ENCODE data around the gene TBC1D25. TPM values are rescaled to one million over a fixed set of nuclear protein-coding genes. Genes with fewer than 3 reads are reported as not detected.
A peak's percentile ranks its signal among the peaks of the same experiment; 100 is the strongest.

Gene TBC1D25
- total and polyA plus RNA-seq, 2 experiments from 2014 or later, result 1.9 to 4.5 TPM

GRCh38 chrX:48493890-48494364 is 45.6 kb upstream of the TBC1D25 start:
- Mint-ChIP-seq H3K4me1 (no peaks in the 10 kb centered on the region), H3K36me3 (ENCODE audit: low read depth) (no peaks in the 10 kb centered on the region), H3K27me3 (ENCODE audit: insufficient read depth, low read depth, poor library complexity) (peaks cover 2% of the 10 kb centered on the region), H3K9me3 (no peaks in the 10 kb centered on the region), H3K27ac (no peak overlapping the region), H3K4me3 (no peak overlapping the region)
- Histone ChIP-seq H4K20me1 (replicated peaks; ENCODE audit: insufficient read depth) (no peaks in the 10 kb centered on the region), H3K27ac (ENCODE audit: low read depth) (no peak overlapping the region), H3K9me2 (ENCODE audit: insufficient read depth) (no peaks in the 10 kb centered on the region), H3K4me1 (ENCODE audit: insufficient read depth) (no peaks in the 10 kb centered on the region), H3K27me3 (ENCODE audit: insufficient read depth) (no peaks in the 10 kb centered on the region), H3K36me3 (ENCODE audit: insufficient read depth) (no peaks in the 10 kb centered on the region), H3F3A (replicated peaks; ENCODE audit: low read depth) (no peaks in the 10 kb centered on the region), H3K4me3 (no peak overlapping the region), H3K79me2 (replicated peaks; ENCODE audit: insufficient read depth) (no peaks in the 10 kb centered on the region), H3K4me2 (no peak overlapping the region), H2AFZ (no peak overlapping the region)
- TF ChIP-seq EZH2phosphoT487 (IDR thresholded peaks at IDR 0.05; ENCODE audit: unreplicated experiment), result no peak
- TF ChIP-seq, protein P1, sequence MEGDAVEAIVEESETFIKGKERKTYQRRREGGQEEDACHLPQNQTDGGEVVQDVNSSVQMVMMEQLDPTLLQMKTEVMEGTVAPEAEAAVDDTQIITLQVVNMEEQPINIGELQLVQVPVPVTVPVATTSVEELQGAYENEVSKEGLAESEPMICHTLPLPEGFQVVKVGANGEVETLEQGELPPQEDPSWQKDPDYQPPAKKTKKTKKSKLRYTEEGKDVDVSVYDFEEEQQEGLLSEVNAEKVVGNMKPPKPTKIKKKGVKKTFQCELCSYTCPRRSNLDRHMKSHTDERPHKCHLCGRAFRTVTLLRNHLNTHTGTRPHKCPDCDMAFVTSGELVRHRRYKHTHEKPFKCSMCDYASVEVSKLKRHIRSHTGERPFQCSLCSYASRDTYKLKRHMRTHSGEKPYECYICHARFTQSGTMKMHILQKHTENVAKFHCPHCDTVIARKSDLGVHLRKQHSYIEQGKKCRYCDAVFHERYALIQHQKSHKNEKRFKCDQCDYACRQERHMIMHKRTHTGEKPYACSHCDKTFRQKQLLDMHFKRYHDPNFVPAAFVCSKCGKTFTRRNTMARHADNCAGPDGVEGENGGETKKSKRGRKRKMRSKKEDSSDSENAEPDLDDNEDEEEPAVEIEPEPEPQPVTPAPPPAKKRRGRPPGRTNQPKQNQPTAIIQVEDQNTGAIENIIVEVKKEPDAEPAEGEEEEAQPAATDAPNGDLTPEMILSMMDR (conservative IDR thresholded peaks at IDR 0.05; ENCODE audit: low read depth in 2 of 2), result peak; percentile 55 to 75
- DNase-seq (ENCODE audit: low spot score) (peak; percentile 77), ATAC-seq (peak; percentile 93)

- Mint-ChIP-seq H3K27ac (no peak overlapping the region), H3K36me3 (ENCODE audit: low read depth) (no peaks in the 10 kb centered on the region), H3K9me3 (no peaks in the 10 kb centered on the region), H3K4me3 (no peak overlapping the region), H3K27me3 (ENCODE audit: insufficient read depth, low read depth, poor library complexity) (peaks cover 2% of the 10 kb centered on the region), H3K4me1 (no peaks in the 10 kb centered on the region)
- H4K20me1 ChIP-seq (replicated peaks; ENCODE audit: insufficient read depth), result no peaks in the 10 kb centered on the region
- H3K4me1 ChIP-seq (ENCODE audit: insufficient read depth), result no peaks in the 10 kb centered on the region
- TF ChIP-seq CREB1 (CRISPR knock-in tag; IDR thresholded peaks at IDR 0.05; ENCODE audit: low read depth) (no peak), ETS1 (IDR thresholded peaks at IDR 0.05) (no peak), ZNF114 (CRISPR knock-in tag; IDR thresholded peaks at IDR 0.05) (no peak), EZH2 (IDR thresholded peaks at IDR 0.05; ENCODE audit: low read depth, unreplicated experiment) (no peak)
- DNase-seq (ENCODE audit: low spot score) (no peak), ATAC-seq (no peak)
- H2AFZ ChIP-seq, result no peak overlapping the region
- H3K9me2 ChIP-seq (ENCODE audit: insufficient read depth), result no peaks in the 10 kb centered on the region
- H3K36me3 ChIP-seq (ENCODE audit: insufficient read depth), result no peaks in the 10 kb centered on the region
- H3F3A ChIP-seq (replicated peaks; ENCODE audit: low read depth), result no peaks in the 10 kb centered on the region
- H3K4me2 ChIP-seq, result no peak overlapping the region
- no peak overlapping the region for H3K4me3 ChIP-seq
- no peaks in the 10 kb centered on the region for H3K27me3 ChIP-seq (ENCODE audit: insufficient read depth)
- H3K79me2 ChIP-seq (replicated peaks; ENCODE audit: insufficient read depth), result no peaks in the 10 kb centered on the region
- H3K27ac ChIP-seq (ENCODE audit: low read depth), result no peak overlapping the region
Observed at GRCh38 chrX:48496660-48497059, 42.9 kb upstream of the TBC1D25 start.

GRCh38 chrX:48497871-48498270 is 41.6 kb upstream of the TBC1D25 start:
- no peaks in the 10 kb centered on the region for H3F3A ChIP-seq (replicated peaks; ENCODE audit: low read depth)
- H3K4me1 ChIP-seq (ENCODE audit: insufficient read depth), result no peaks in the 10 kb centered on the region
- no peak overlapping the region for H3K27ac ChIP-seq (ENCODE audit: low read depth)
- no peak overlapping the region for H3K4me2 ChIP-seq
- H3K9me3 Mint-ChIP-seq, result no peaks in the 10 kb centered on the region
- no peaks in the 10 kb centered on the region for H3K36me3 ChIP-seq (ENCODE audit: insufficient read depth)
- no peak for DNase-seq (ENCODE audit: low spot score)
- no peaks in the 10 kb centered on the region for H3K4me1 Mint-ChIP-seq
- H3K9me2 ChIP-seq (ENCODE audit: insufficient read depth), result no peaks in the 10 kb centered on the region
- H3K4me3 ChIP-seq, result no peak overlapping the region
- no peak for ATAC-seq
- H3K79me2 ChIP-seq (replicated peaks; ENCODE audit: insufficient read depth), result no peaks in the 10 kb centered on the region
- H3K4me3 Mint-ChIP-seq, result no peak overlapping the region
- no peak overlapping the region for H3K27ac Mint-ChIP-seq
- no peaks in the 10 kb centered on the region for H3K27me3 ChIP-seq (ENCODE audit: insufficient read depth)
- no peaks in the 10 kb centered on the region for H3K36me3 Mint-ChIP-seq (ENCODE audit: low read depth)
- no peak overlapping the region for H2AFZ ChIP-seq
- no peaks in the 10 kb centered on the region for H4K20me1 ChIP-seq (replicated peaks; ENCODE audit: insufficient read depth)
- H3K27me3 Mint-ChIP-seq (ENCODE audit: insufficient read depth, low read depth, poor library complexity), result peaks cover 2% of the 10 kb centered on the region
- no peak for TF ChIP-seq POLR2AphosphoS5 (IDR thresholded peaks at IDR 0.05; ENCODE audit: low read depth)
- no peak for TF ChIP-seq EZH2 (IDR thresholded peaks at IDR 0.05; ENCODE audit: low read depth, unreplicated experiment)
- TF ChIP-seq ETS1 (IDR thresholded peaks at IDR 0.05), result no peak
- TF ChIP-seq, protein P2, sequence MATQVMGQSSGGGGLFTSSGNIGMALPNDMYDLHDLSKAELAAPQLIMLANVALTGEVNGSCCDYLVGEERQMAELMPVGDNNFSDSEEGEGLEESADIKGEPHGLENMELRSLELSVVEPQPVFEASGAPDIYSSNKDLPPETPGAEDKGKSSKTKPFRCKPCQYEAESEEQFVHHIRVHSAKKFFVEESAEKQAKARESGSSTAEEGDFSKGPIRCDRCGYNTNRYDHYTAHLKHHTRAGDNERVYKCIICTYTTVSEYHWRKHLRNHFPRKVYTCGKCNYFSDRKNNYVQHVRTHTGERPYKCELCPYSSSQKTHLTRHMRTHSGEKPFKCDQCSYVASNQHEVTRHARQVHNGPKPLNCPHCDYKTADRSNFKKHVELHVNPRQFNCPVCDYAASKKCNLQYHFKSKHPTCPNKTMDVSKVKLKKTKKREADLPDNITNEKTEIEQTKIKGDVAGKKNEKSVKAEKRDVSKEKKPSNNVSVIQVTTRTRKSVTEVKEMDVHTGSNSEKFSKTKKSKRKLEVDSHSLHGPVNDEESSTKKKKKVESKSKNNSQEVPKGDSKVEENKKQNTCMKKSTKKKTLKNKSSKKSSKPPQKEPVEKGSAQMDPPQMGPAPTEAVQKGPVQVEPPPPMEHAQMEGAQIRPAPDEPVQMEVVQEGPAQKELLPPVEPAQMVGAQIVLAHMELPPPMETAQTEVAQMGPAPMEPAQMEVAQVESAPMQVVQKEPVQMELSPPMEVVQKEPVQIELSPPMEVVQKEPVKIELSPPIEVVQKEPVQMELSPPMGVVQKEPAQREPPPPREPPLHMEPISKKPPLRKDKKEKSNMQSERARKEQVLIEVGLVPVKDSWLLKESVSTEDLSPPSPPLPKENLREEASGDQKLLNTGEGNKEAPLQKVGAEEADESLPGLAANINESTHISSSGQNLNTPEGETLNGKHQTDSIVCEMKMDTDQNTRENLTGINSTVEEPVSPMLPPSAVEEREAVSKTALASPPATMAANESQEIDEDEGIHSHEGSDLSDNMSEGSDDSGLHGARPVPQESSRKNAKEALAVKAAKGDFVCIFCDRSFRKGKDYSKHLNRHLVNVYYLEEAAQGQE (IDR thresholded peaks at IDR 0.05; ENCODE audit: unreplicated experiment), result no peak
- no peak for TF ChIP-seq ZNF114 (CRISPR knock-in tag; IDR thresholded peaks at IDR 0.05)
- TF ChIP-seq JUNB (IDR thresholded peaks at IDR 0.05; ENCODE audit: unreplicated experiment), result no peak
- no peak for TF ChIP-seq CREB1 (CRISPR knock-in tag; IDR thresholded peaks at IDR 0.05; ENCODE audit: low read depth)
- TF ChIP-seq, protein P1 (conservative IDR thresholded peaks at IDR 0.05; ENCODE audit: low read depth in 2 of 2), result no peak

Data from GM23338 (cell line).